Choroid plexus epithelial cell (primary cell): ENCODE measurements around the gene PMIS2.
A peak's percentile ranks its signal among the peaks of the same experiment; 100 is the strongest.

Experiments
- DNase-seq: peaks from one replicate; pipeline ENCODE4 v3.0.0-alpha.2; 2010; ENCODE audit warnings: low read depth
- H3K4me3 ChIP-seq: 2 replicates; pipeline ENCODE4 v1.5.1; 2011; ENCODE audit warnings: low read depth, mild to moderate bottlenecking, control low read depth, low read length, moderate library complexity
- CTCF ChIP-seq: conservative IDR thresholded peaks from 2 replicates; pipeline ENCODE4 v1.5.1; 2011; ENCODE audit warnings: low read depth, mild to moderate bottlenecking, control low read depth, inconsistent platforms, low read length, moderate library complexity

PMIS2 gene

GRCh38 chr19:35566738-35567137 lies 19.2 kb upstream of the PMIS2 start:
- no peak overlapping the region for H3K4me3 ChIP-seq
- TF ChIP-seq CTCF = no peak
- no peak for DNase-seq

- H3K4me3 ChIP-seq = no peak overlapping the region
- DNase-seq = no peak
- no peak for TF ChIP-seq CTCF
Measured at GRCh38 chr19:35569281-35569781, 16.6 kb upstream of the PMIS2 start.

GRCh38 chr19:35571406-35571965 lies 14.5 kb upstream of the PMIS2 start:
- no peak overlapping the region for H3K4me3 ChIP-seq
- no peak for TF ChIP-seq CTCF
- no peak for DNase-seq

- H3K4me3 ChIP-seq = no peak overlapping the region
- DNase-seq = no peak
- no peak for TF ChIP-seq CTCF
Measured at GRCh38 chr19:35577918-35578317, 8.1 kb upstream of the PMIS2 start.

- DNase-seq = no peak
- no peak for TF ChIP-seq CTCF
- no peak overlapping the region for H3K4me3 ChIP-seq
Measured at GRCh38 chr19:35578707-35579106, 7.3 kb upstream of the PMIS2 start.

GRCh38 chr19:35582760-35583159 lies 3.2 kb upstream of the PMIS2 start:
- DNase-seq = no peak
- no peak overlapping the region for H3K4me3 ChIP-seq
- TF ChIP-seq CTCF = no peak

- no peak for TF ChIP-seq CTCF
- DNase-seq = peak; percentile 68
- H3K4me3 ChIP-seq = no peak overlapping the region
Measured at GRCh38 chr19:35587321-35587720, 1.3 kb downstream of the PMIS2 start.
